Mammary epithelial cell (primary cell): ENCODE measurements around the gene SPATA6.

ENCODE experiments used
- EZH2 ChIP-seq: IDR thresholded peaks from 2 replicates; pipeline ENCODE4 v1.6.1; 2012; ENCODE audit warnings: low read length, inconsistent platforms, borderline replicate concordance
- TF ChIP-seq, protein P1 (sequence below), 2 donors: IDR thresholded peaks in 1 of 2; conservative IDR thresholded peaks in 1 of 2; 2 replicates each; pipeline ENCODE4 v1.5.1; 2011 to 2012; ENCODE audit warnings: inconsistent platforms in 2 of 2, low read length in 2 of 2, mild to moderate bottlenecking in 2 of 2, control low read depth in 1 of 2, low read depth in 1 of 2; ENCODE audit not compliant: insufficient read depth in 1 of 2; ENCODE audit errors: extremely low read depth in 1 of 2

GRCh38 chr1:48248356-48248755, 223.6 kb downstream of the SPATA6 start:
- TF ChIP-seq, protein P1, sequence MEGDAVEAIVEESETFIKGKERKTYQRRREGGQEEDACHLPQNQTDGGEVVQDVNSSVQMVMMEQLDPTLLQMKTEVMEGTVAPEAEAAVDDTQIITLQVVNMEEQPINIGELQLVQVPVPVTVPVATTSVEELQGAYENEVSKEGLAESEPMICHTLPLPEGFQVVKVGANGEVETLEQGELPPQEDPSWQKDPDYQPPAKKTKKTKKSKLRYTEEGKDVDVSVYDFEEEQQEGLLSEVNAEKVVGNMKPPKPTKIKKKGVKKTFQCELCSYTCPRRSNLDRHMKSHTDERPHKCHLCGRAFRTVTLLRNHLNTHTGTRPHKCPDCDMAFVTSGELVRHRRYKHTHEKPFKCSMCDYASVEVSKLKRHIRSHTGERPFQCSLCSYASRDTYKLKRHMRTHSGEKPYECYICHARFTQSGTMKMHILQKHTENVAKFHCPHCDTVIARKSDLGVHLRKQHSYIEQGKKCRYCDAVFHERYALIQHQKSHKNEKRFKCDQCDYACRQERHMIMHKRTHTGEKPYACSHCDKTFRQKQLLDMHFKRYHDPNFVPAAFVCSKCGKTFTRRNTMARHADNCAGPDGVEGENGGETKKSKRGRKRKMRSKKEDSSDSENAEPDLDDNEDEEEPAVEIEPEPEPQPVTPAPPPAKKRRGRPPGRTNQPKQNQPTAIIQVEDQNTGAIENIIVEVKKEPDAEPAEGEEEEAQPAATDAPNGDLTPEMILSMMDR (conservative IDR thresholded peaks at IDR 0.05 in 1 of 2, IDR thresholded peaks at IDR 0.05 in 1 of 2; ENCODE audit: extremely low read depth in 1 of 2, insufficient read depth in 1 of 2, low read depth in 1 of 2, low read length in 2 of 2) = no peak
- TF ChIP-seq EZH2 = no peak
